Loucy (cell line): ENCODE data around the gene HSF2BP.

Source experiments
- EZH2phosphoT487 ChIP-seq: fragments of 200-600 bp; IDR thresholded peaks from 2 replicates; pipeline ENCODE4 v1.6.1; 2018; ENCODE audit warnings: antibody characterized with exemption, mild to moderate bottlenecking, moderate library complexity, borderline replicate concordance
- TF ChIP-seq, protein P1 (sequence below): fragments of 200-600 bp; sonication (generic); conservative IDR thresholded peaks from 2 replicates; pipeline ENCODE4 v1.5.1; 2014; ENCODE audit warnings: mild to moderate bottlenecking, antibody characterized with exemption, low read length

DNA sequence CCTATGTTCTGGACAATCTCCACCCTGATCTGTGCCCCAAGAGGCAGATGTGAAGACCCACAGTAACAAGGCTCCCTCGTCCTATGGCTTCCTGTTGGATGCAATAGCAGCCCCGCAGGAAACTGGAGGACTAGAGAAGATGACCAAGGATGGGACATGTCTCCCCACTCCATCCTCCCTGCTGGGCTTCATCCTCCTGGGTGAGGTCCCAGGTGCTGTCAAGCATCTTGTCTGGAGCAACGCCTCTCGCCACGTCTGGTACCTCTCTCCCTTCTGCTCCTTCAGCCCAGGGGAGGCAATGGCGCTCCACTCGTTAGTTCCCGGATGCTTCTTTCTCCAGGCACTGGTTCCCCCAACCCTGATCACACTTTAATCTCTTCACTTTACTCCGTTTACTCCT, 11.1 kb downstream of the HSF2BP start:
- TF ChIP-seq, protein P1, sequence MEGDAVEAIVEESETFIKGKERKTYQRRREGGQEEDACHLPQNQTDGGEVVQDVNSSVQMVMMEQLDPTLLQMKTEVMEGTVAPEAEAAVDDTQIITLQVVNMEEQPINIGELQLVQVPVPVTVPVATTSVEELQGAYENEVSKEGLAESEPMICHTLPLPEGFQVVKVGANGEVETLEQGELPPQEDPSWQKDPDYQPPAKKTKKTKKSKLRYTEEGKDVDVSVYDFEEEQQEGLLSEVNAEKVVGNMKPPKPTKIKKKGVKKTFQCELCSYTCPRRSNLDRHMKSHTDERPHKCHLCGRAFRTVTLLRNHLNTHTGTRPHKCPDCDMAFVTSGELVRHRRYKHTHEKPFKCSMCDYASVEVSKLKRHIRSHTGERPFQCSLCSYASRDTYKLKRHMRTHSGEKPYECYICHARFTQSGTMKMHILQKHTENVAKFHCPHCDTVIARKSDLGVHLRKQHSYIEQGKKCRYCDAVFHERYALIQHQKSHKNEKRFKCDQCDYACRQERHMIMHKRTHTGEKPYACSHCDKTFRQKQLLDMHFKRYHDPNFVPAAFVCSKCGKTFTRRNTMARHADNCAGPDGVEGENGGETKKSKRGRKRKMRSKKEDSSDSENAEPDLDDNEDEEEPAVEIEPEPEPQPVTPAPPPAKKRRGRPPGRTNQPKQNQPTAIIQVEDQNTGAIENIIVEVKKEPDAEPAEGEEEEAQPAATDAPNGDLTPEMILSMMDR, result no peak
- TF ChIP-seq EZH2phosphoT487, result no peak
